ENCODE data around the gene PTTG2.

GRCh38 chr4:37918653-37919052, 41.5 kb upstream of the PTTG2 start:
- TF ChIP-seq POLR2A (IDR thresholded peaks at IDR 0.05) (no peak), POLR2AphosphoS5 (IDR thresholded peaks at IDR 0.05) (no peak)

Measured in upper lobe of left lung (tissue), 4 donors.